ENCODE data around the gene ALPI.
"Not testable (repeated sequence)": the region's sequence is repeated elsewhere in the genome, so short reads cannot be mapped to it uniquely, and the experiment has no call there.

The ALPI gene

GRCh38 chr2:232421189-232421785, 34.7 kb upstream of the ALPI start:
- DNase-seq = no peak

DNA sequence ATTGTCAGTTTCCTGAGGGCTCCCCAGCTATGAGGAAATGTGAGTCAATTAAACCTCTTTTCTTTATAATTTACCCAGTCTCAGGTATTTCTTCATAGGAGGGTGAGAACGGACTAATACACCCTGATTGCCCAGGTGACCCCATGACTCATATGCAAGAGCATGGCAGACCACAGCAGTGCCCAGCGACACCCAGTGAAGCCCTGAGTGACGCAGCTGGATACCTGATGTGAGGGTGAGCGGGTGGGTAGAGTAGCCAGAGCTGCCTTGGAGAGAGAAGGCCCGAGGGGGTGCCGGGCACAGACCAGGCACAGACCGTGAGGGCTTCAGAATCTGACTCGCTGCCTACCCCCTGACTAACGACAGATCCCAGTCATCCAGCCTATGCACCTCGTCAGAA, 33.9 kb upstream of the ALPI start:
- no peak for DNase-seq

GRCh38 chr2:232422996-232423395, 33.0 kb upstream of the ALPI start:
- not testable (repeated sequence) for DNase-seq

- DNase-seq = not testable (repeated sequence)
Observed at GRCh38 chr2:232423407-232423806, 32.5 kb upstream of the ALPI start.

DNA sequence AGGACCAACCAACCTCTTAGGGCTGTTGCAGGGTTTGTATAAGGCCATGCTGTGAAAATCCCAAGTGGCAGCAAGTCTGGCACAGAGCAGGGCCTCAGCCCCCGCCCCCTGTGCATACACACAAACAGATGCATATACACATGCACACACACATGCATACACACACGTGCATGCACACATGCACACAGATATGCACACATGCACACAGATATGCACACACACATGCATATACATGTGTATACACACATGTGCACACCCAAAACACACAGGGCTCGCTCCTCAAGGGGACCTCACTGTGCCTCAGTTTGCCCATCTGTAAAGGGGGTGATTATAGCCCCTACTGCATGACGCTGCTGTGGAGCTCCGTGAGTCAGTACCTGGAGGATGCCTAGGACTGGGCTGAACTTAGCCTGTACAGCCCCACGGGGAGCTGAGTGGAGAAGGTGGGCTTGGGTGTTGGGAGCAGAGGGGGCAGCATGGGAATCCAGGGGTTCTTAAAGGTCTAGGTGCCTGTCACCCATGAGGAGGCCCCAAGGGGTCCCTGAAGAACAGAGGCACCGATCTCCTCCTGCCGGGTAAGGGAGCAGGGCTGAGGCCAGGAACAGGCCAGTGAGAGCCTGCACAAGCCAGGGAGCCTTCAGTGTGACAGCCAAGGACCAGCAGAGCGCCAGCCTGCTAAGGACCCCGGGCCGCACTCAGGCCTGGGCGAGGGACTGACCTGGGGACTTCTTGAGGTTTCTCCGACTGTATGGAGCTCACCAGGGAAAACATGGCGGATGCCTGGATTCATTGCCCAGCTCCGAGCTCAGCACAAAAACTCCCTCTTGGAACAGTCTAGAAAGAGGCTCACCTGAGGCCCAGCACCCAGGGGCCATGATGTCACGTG, 24.0 kb upstream of the ALPI start:
- no peak for DNase-seq

GRCh38 chr2:232432598-232433184, 23.3 kb upstream of the ALPI start:
- DNase-seq = no peak

- DNase-seq = not testable (repeated sequence)
Observed at GRCh38 chr2:232433622-232434021, 22.3 kb upstream of the ALPI start.

- no peak for DNase-seq
Observed at GRCh38 chr2:232434091-232434490, 21.9 kb upstream of the ALPI start.

DNA sequence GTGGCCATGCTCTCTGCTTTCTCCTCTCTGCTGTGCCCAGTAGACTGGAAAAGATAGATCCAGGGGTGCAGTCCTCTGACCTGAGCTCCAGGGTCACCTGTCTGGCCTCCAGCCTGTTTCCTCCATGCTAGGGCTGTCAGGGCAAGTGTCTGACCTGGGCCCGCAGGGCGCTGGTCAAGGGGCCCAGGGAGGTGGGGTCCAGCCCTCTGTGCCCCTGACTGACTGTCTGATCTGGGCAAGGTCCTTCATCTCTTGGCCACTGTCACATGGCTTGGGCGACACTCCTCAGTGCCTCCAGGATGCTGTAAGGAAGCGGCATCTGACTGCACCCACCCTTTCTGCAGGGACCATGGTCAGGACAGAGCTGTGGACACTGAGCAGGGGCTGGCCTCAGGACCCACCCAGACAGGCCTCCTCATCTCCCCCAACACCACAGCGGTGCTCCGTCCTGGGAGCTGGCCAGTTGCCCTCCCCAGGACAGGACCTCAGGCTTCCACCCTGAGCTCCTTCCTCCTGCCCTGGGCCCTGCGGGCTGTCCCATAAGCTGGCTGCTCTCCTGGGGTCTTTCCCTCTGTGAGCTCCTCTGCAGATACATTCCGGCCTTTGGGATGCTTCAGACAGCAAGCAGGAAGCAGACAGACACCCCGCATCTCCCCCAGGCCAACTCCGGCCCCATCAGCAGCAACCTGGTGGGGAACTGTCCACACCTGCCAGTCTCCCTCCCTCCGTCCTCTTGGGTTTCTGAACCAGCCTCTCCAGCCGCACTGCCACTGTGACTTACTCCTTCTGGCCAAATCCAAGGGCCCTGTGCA, 21.2 kb upstream of the ALPI start:
- no peak for DNase-seq

- DNase-seq = no peak
Observed at GRCh38 chr2:232435375-232435648, 20.6 kb upstream of the ALPI start.

- DNase-seq = no peak
Observed at GRCh38 chr2:232435805-232436204, 20.1 kb upstream of the ALPI start.

GRCh38 chr2:232436381-232437194, 19.4 kb upstream of the ALPI start:
- DNase-seq = no peak

- DNase-seq = no peak
Observed at GRCh38 chr2:232437195-232437571, 18.8 kb upstream of the ALPI start.

DNA sequence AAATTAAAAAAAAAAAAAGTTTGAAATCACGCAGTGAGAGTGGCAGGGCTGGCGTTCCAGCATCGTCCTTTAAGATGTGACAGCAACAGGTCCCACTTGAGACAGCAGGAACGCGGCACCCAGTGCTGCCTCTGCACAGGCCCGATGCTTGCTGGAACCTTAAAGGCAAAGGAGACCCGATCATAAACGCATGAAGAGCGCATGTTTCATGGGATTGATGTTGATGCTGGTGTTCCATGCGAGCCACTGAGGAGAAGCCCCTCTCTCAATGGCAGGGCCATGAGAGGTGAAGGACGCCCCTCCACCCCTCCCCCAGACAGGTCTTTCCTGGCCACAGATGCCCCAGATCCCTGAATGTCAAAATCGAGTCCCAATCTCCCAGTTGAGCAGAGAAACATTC, 17.9 kb upstream of the ALPI start:
- no peak for DNase-seq

DNA sequence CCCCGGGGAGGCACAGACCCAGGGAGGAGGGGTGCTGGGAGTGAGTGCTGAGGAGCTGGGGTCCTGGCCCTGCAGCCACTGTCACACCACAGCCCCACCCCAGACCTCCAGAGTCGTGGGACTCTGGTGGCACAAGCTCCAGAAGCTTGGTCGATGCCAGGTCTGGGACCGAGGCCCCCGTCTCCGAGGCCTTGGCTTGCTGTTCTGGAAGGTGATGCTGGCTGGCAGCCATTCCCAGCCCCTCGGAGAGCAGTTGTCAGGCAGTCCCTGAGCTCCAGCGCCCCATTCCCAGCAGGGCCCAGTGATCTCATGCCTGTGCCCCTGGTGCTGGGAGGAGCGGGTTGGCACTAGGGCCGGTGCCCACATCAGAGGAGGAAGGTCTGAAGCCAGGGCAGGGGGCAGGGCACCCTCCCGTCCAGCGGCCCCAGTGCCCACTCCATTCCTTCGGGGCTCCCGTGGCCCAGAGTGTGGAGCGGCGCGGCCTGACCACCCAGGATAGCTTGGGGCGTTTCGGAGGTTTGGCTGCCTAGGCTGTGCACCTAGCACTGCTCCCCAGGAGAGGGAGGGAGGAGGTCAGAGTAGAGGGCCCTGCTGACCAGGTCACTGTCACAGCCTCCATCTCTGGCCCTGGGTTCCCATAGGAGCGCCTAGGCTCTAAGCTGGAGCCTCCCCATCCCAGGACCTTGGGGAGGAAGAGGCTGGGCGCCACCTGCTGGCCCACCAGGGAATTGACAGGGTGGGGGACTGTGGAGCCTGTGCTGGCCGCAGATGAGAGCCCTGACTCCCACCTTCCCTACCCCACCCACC, 16.8 kb upstream of the ALPI start:
- no peak for DNase-seq

- no peak for DNase-seq
Observed at GRCh38 chr2:232439758-232440135, 16.2 kb upstream of the ALPI start.

GRCh38 chr2:232440220-232441018, 15.5 kb upstream of the ALPI start:
- peak; percentile 10 for DNase-seq

GRCh38 chr2:232441147-232441651, 14.8 kb upstream of the ALPI start:
- DNase-seq = no peak

DNA sequence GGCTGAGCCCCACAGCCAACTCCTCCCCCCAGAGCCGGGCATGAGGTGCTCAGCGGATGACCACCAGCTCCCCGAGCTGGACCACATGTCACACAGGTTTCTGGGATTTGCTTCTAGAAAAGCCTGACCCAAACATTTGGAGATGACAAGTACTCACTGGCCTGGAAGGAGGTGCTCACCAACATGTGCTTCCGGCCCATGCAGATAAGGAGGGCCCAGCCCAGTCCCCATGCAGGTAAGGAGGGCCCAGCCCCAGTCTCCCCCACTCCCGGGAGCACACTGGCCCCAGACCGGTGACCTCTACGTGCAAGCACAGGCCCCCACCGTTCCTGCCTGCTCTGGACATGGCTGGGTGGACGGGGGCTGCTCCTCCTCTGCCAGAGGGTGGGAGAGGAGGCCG, 14.0 kb upstream of the ALPI start:
- DNase-seq = not testable (repeated sequence)

GRCh38 chr2:232442431-232442830, 13.5 kb upstream of the ALPI start:
- not testable (repeated sequence) for DNase-seq

GRCh38 chr2:232443047-232443446, 12.9 kb upstream of the ALPI start:
- not testable (repeated sequence) for DNase-seq

Data from NCI-H1048 (cell line).